A549 (cell line): ENCODE measurements around the gene PROC. TPM values are rescaled to one million over a fixed set of nuclear protein-coding genes. Genes with fewer than 3 reads are reported as not detected.

Experiments used
- ATAC-seq, 2 experiments: fragments of 200-7000 bp in 1 of 2; fragments of >200 bp in 1 of 2; cut with Nextera tagmentation in 1 of 2; cut with Tn5 transposase in 1 of 2; 3 replicates each; pipeline versions ENCODE4 v1.8.0 to v1.9.1; 2018 to 2020; ENCODE audit warnings: mild to moderate bottlenecking in 1 of 2, moderate library complexity in 1 of 2
- CTCF ChIA-PET: fragments of 300-600 bp; sonication (Branson Sonifier 250); formaldehyde crosslinking; extraction: SDS; loops from one replicate; lab custom pipeline; 2021; ENCODE audit warnings: antibody characterized with exemption, inconsistent platforms; lab: Yijun Ruan, JAX
- POLR2A ChIA-PET: fragments of 350-600 bp; formaldehyde crosslinking; extraction: SDS; loops from one replicate; lab custom pipeline; 2021; ENCODE audit warnings: antibody characterized with exemption, inconsistent platforms; lab: Yijun Ruan, JAX
- DNase-seq, 2 experiments: peaks; one replicate each; pipeline versions ENCODE4 v3.0.0 to v3.0.0-alpha.2; 2011 to 2016; ENCODE audit warnings: low read depth in 1 of 2, low spot score in 1 of 2
- FAIRE-seq: peaks from 2 replicates; lab custom pipeline; 2011; peaks lifted over from hg19 to GRCh38; lab: Jason Lieb, UNC
- H3K27ac ChIP-seq, 2 experiments: fragments of >200 bp; sonication (Bioruptor Twin); formaldehyde crosslinking; 3 replicates each; pipeline ENCODE4 v1.5.1; 2016 to 2017
- H3K4me1 ChIP-seq: fragments of >200 bp; sonication (Bioruptor Twin); formaldehyde crosslinking; 3 replicates; pipeline ENCODE4 v1.6.1; 2016
- H3K4me2 ChIP-seq: fragments of >200 bp; sonication (Bioruptor Twin); formaldehyde crosslinking; 3 replicates; pipeline ENCODE4 v1.6.1; 2016
- H3K4me3 ChIP-seq: fragments of >200 bp; sonication (Bioruptor Twin); formaldehyde crosslinking; 3 replicates; pipeline ENCODE4 v1.5.1; 2016
- H3K9me3 ChIP-seq: fragments of >200 bp; sonication (Bioruptor Twin); formaldehyde crosslinking; 3 replicates; pipeline ENCODE4 v1.6.1; 2016
- BCL3 ChIP-seq: fragments of >200 bp; sonication (Bioruptor Twin); formaldehyde crosslinking; IDR thresholded peaks from 3 replicates; pipeline ENCODE4 v1.6.1; 2016
- BHLHE40 ChIP-seq: IDR thresholded peaks from 2 replicates; pipeline ENCODE4 v1.6.1; 2012; ENCODE audit warnings: low read depth, low read length, inconsistent platforms
- EHMT2 ChIP-seq: fragments of 200-600 bp; sonication (generic); IDR thresholded peaks from 2 replicates; pipeline ENCODE4 v1.6.1; 2016; ENCODE audit warnings: antibody characterized with exemption, low read depth, mild to moderate bottlenecking, moderate library complexity
- HEYL ChIP-seq: fragments of 250-450 bp; sonication (Bioruptor Pico); IDR thresholded peaks from 2 replicates; pipeline ENCODE4 v1.8.0; 2021; ENCODE audit warnings: mild to moderate bottlenecking, moderate library complexity
- JUNB ChIP-seq: fragments of >200 bp; sonication (Bioruptor Twin); formaldehyde crosslinking; IDR thresholded peaks from 2 replicates; pipeline ENCODE4 v1.6.1; 2016
- KDM1A ChIP-seq: fragments of 200-600 bp; sonication (generic); IDR thresholded peaks from 2 replicates; pipeline ENCODE4 v1.6.1; 2016; ENCODE audit warnings: low read depth, mild to moderate bottlenecking
- MAFK ChIP-seq: fragments of 450-650 bp; IDR thresholded peaks from 2 replicates; pipeline ENCODE4 v1.6.1; 2014; ENCODE audit not compliant: partially characterized antibody
- MYC ChIP-seq: IDR thresholded peaks from 2 replicates; pipeline ENCODE4 v1.6.1; 2012; ENCODE audit warnings: mild to moderate bottlenecking, inconsistent platforms, low read length, improper control_type of control experiment, borderline replicate concordance
- NPAS2 ChIP-seq: fragments of 250-450 bp; sonication (Bioruptor Pico); IDR thresholded peaks from 2 replicates; pipeline ENCODE4 v1.8.0; 2022; ENCODE audit warnings: mild to moderate bottlenecking, moderate library complexity, borderline replicate concordance
- PBX3 ChIP-seq: IDR thresholded peaks from 2 replicates; pipeline ENCODE4 v1.6.1; 2012
- PHF8 ChIP-seq: fragments of 200-600 bp; sonication (generic); IDR thresholded peaks from 2 replicates; pipeline ENCODE4 v1.6.1; 2016; ENCODE audit warnings: low read depth, mild to moderate bottlenecking, antibody characterized with exemption, moderate library complexity, borderline replicate concordance
- RNF2 ChIP-seq: fragments of 200-600 bp; sonication (generic); IDR thresholded peaks from 2 replicates; pipeline ENCODE4 v1.6.1; 2016; ENCODE audit warnings: low read depth, mild to moderate bottlenecking, antibody characterized with exemption, moderate library complexity, borderline replicate concordance
- ZC3H11A ChIP-seq: fragments of 450-650 bp; IDR thresholded peaks from 2 replicates; pipeline ENCODE4 v1.6.1; 2014; ENCODE audit warnings: antibody characterized with exemption, mild to moderate bottlenecking
- ZSCAN20 ChIP-seq: fragments of 250-450 bp; sonication (Bioruptor Pico); IDR thresholded peaks from 2 replicates; pipeline ENCODE4 v1.8.0; 2022; ENCODE audit warnings: mild to moderate bottlenecking, moderate library complexity
- WGBS: methylation state at CpG from one replicate; pipeline ENCODE4 v1.1.6; 2017; ENCODE audit errors: missing lambda C conversion rate; 5-methylcytosine and 5-hydroxymethylcytosine counted together
- polyA plus RNA-seq, 4 experiments: library from polyadenylated mRNA; depleted of rRNA in 3 of 4; stranded (reverse); fragments of >200 nt; fragmentation: RNase III in 1 of 4; extraction: RNeasy Plus Mini Kit Qiagen cat#74134 plus additional on column Dnase treatment in 1 of 4; gene quantifications; 2 replicates in 3 of 4; 3 replicates in 1 of 4; pipeline ENCODE4 v1.2.3, GENCODE V29; 2011 to 2017

PROC gene
- polyA plus RNA-seq, 2 of the 4 experiments (the other 2 are of a cell fraction): 2.0 to 7.9 TPM

GRCh38 chr2:127401757-127402695 is 16.2 kb upstream of the PROC start:
- CTCF ChIA-PET: interaction anchor here (0.7 to 2.3 kb wide), 4 partner anchors 11 to 23 kb away, joined by 3 to 8 read pairs (median 4); no protein-coding TSS in a partner anchor
- TF ChIP-seq EHMT2 (no peak), MAFK (peak; percentile 18), BCL3 (no peak)
- Histone ChIP-seq H3K9me3 (no peaks in the 10 kb centered on the region), H3K27ac (peak overlapping the region; percentile 81), H3K4me2 (peak overlapping the region; percentile 77), H3K4me3 (no peak overlapping the region), H3K4me1 (peaks cover 74% of the 10 kb centered on the region)
- POLR2A ChIA-PET: no interaction called here
- WGBS: 74% methylated on average over 11 of the region's 11 CpGs
- DNase-seq: no peak
- peak in 1 of 2 experiments; percentile 3; a peak in 1 of 6 replicates for ATAC-seq
- no peak for FAIRE-seq

GRCh38 chr2:127403460-127403859 is 14.8 kb upstream of the PROC start:
- Histone ChIP-seq H3K4me3 (no peak overlapping the region), H3K27ac (peak overlapping the region; percentile 25 to 57; a peak in 4 of 6 replicates), H3K4me1 (peaks cover 70% of the 10 kb centered on the region)
- 62% methylated on average over 3 of the region's 3 CpGs for WGBS
- CTCF ChIA-PET: interaction anchor here (1.0 to 1.9 kb wide), 2 partner anchors 17 to 76 kb away, joined by 4 to 5 read pairs; no protein-coding TSS in a partner anchor
- DNase-seq (no peak), FAIRE-seq (no peak)
- POLR2A ChIA-PET: no interaction called here
- TF ChIP-seq EHMT2 (no peak), MYC (no peak), KDM1A (no peak), RNF2 (no peak)
- TF ChIP-seq, all 56 proteins: peak for 0
- no peak for ATAC-seq
- Histone ChIP-seq H3K9me3 (no peaks in the 10 kb centered on the region), H3K4me2 (no peak overlapping the region)

- FAIRE-seq: no peak
- no peak for TF ChIP-seq NPAS2 (CRISPR knock-in tag)
- TF ChIP-seq JUNB: no peak
- TF ChIP-seq PHF8: no peak
- no peak for TF ChIP-seq ZC3H11A
- no peak for TF ChIP-seq ZSCAN20 (CRISPR knock-in tag)
- TF ChIP-seq PBX3: no peak
- TF ChIP-seq BHLHE40: no peak
- TF ChIP-seq HEYL (CRISPR knock-in tag): no peak
- no peaks in the 10 kb centered on the region for H3K9me3 ChIP-seq
- DNase-seq: no peak
- H3K27ac ChIP-seq: peak overlapping the region; percentile 70 to 97; a peak in 5 of 6 replicates
- no peak for ATAC-seq
- ChIA-PET CTCF (interaction anchor here (0.9 to 1.9 kb wide), 3 partner anchors 11 to 75 kb away, joined by 3 to 5 read pairs (median 4); no protein-coding TSS in a partner anchor), POLR2A (no interaction called here)
- H3K4me3 ChIP-seq: no peak overlapping the region
- WGBS: 98% methylated on average over 7 of the region's 7 CpGs
- H3K4me1 ChIP-seq: peaks cover 67% of the 10 kb centered on the region
- H3K4me2 ChIP-seq: no peak overlapping the region
Measured at GRCh38 chr2:127404466-127405254, 13.6 kb upstream of the PROC start.
